Ascending aorta (tissue), 2 donors: ENCODE measurements around the gene FGF12. TPM values are rescaled to one million over a fixed set of nuclear protein-coding genes. Genes with fewer than 3 reads are reported as not detected.

Experiments used
- DNase-seq, 2 donors: peaks; one replicate each; pipeline ENCODE4 v3.0.0-alpha.2; 2019; ENCODE audit warnings: low spot score in 2 of 2
- H3K27ac ChIP-seq, 2 donors: fragments of 200-600 bp; sonication (generic); one replicate each; pipeline ENCODE4 v1.5.1; 2016 to 2017; ENCODE audit warnings: mild to moderate bottlenecking in 1 of 2
- H3K27me3 ChIP-seq: fragments of 200-600 bp; sonication (generic); one replicate; pipeline ENCODE4 v1.5.1; 2017
- H3K36me3 ChIP-seq, 2 donors: fragments of 200-600 bp; sonication (generic); one replicate each; pipeline ENCODE4 v1.5.1; 2016
- H3K4me1 ChIP-seq, 2 donors: fragments of 200-600 bp; sonication (generic); one replicate each; pipeline ENCODE4 v1.5.1; 2016 to 2017; ENCODE audit warnings: mild to moderate bottlenecking in 1 of 2
- H3K4me3 ChIP-seq, 2 donors: fragments of 200-600 bp; sonication (generic); one replicate each; pipeline ENCODE4 v1.5.1; 2016 to 2017; ENCODE audit warnings: mild to moderate bottlenecking in 1 of 2
- H3K9me3 ChIP-seq, 2 donors: fragments of 200-600 bp; sonication (generic); one replicate each; pipeline ENCODE4 v1.5.1; 2016
- CTCF ChIP-seq, 3 experiments: fragments of 200-600 bp in 2 of 3; fragments of 450-650 bp in 1 of 3; sonication (generic) in 2 of 3; IDR thresholded peaks; one replicate each; pipeline ENCODE4 v1.5.1; 2016 to 2019; ENCODE audit warnings: antibody characterized with exemption in 3 of 3, mild to moderate bottlenecking in 1 of 3, moderate library complexity in 1 of 3
- intact Hi-C: fragments of 100-400 bp; cut with DNase I; formaldehyde crosslinking; loops from one replicate; pipeline ENCODE4 v1.15.1; 2023
- total RNA-seq: library from RNA; depleted of rRNA; stranded (reverse); fragments of >200 nt; gene quantifications from one replicate; pipeline ENCODE4 v1.1.0, GENCODE V29; 2016

FGF12 gene
- total RNA-seq, 1 donor from 2014 or later: 0.43 TPM

- intact Hi-C loops: no loop called here
- no peaks in the 10 kb centered on the region for H3K36me3 ChIP-seq
- H3K9me3 ChIP-seq: no peaks in the 10 kb centered on the region
- no peak overlapping the region for H3K4me3 ChIP-seq
- no peak for DNase-seq
- H3K4me1 ChIP-seq: no peaks in the 10 kb centered on the region
- TF ChIP-seq CTCF (IDR thresholded peaks at IDR 0.05): no peak
- H3K27me3 ChIP-seq: no peaks in the 10 kb centered on the region
- no peak overlapping the region for H3K27ac ChIP-seq
These were observed 304.9 kb downstream of the FGF12 start for GRCh38 chr3:192422321-192422996.

GRCh38 chr3:192419312-192419711 lies 308.0 kb downstream of the FGF12 start:
- TF ChIP-seq CTCF (IDR thresholded peaks at IDR 0.05): no peak
- H3K4me3 ChIP-seq: no peak overlapping the region
- no peaks in the 10 kb centered on the region for H3K4me1 ChIP-seq
- DNase-seq: no peak
- H3K27me3 ChIP-seq: no peaks in the 10 kb centered on the region
- intact Hi-C loops: no loop called here
- H3K9me3 ChIP-seq: no peaks in the 10 kb centered on the region
- no peak overlapping the region for H3K27ac ChIP-seq
- no peaks in the 10 kb centered on the region for H3K36me3 ChIP-seq

- no peak for TF ChIP-seq CTCF (IDR thresholded peaks at IDR 0.05)
- no peak for DNase-seq
- H3K27ac ChIP-seq: no peak overlapping the region
- no peak overlapping the region for H3K4me3 ChIP-seq
- H3K36me3 ChIP-seq: no peaks in the 10 kb centered on the region
- H3K4me1 ChIP-seq: no peaks in the 10 kb centered on the region
- intact Hi-C loops: no loop called here
- H3K9me3 ChIP-seq: no peaks in the 10 kb centered on the region
- no peaks in the 10 kb centered on the region for H3K27me3 ChIP-seq
These were observed 309.7 kb downstream of the FGF12 start for GRCh38 chr3:192417559-192418055.

- no peak overlapping the region for H3K27ac ChIP-seq
- H3K9me3 ChIP-seq: no peaks in the 10 kb centered on the region
- intact Hi-C loops: no loop called here
These were observed 310.3 kb downstream of the FGF12 start for GRCh38 chr3:192417017-192417416.

GRCh38 chr3:192413461-192413860 lies 313.9 kb downstream of the FGF12 start:
- intact Hi-C loops: no loop called here
- Histone ChIP-seq H3K4me3 (no peak overlapping the region), H3K4me1 (no peaks in the 10 kb centered on the region), H3K9me3 (no peaks in the 10 kb centered on the region), H3K27me3 (no peaks in the 10 kb centered on the region), H3K27ac (no peak overlapping the region), H3K36me3 (no peaks in the 10 kb centered on the region)
- DNase-seq: no peak
- TF ChIP-seq CTCF (IDR thresholded peaks at IDR 0.05): no peak

More at GRCh38 chr3:192417017-192417416, 310.3 kb downstream of the FGF12 start:
- Histone ChIP-seq H3K4me1 (no peaks in the 10 kb centered on the region), H3K27me3 (no peaks in the 10 kb centered on the region), H3K4me3 (no peak overlapping the region), H3K36me3 (no peaks in the 10 kb centered on the region)
- no peak for DNase-seq
- TF ChIP-seq CTCF (IDR thresholded peaks at IDR 0.05): no peak

GRCh38 chr3:192410684-192410960 lies 316.7 kb downstream of the FGF12 start:
- H3K36me3 ChIP-seq: no peaks in the 10 kb centered on the region
- no peaks in the 10 kb centered on the region for H3K27me3 ChIP-seq
- H3K4me3 ChIP-seq: no peak overlapping the region
- TF ChIP-seq CTCF (IDR thresholded peaks at IDR 0.05): no peak
- H3K27ac ChIP-seq: no peak overlapping the region
- H3K9me3 ChIP-seq: no peaks in the 10 kb centered on the region
- intact Hi-C loops: no loop called here
- no peaks in the 10 kb centered on the region for H3K4me1 ChIP-seq
- DNase-seq: no peak
